NCI-H446 (cell line): ENCODE results near the gene CDKAL1.
A peak's percentile ranks its signal among the peaks of the same experiment; 100 is the strongest.

Experiments
- DNase-seq, 2 experiments: peaks; one replicate each; lab custom pipeline; 2025; lab: John Stamatoyannopoulos, UW

The CDKAL1 gene

DNA sequence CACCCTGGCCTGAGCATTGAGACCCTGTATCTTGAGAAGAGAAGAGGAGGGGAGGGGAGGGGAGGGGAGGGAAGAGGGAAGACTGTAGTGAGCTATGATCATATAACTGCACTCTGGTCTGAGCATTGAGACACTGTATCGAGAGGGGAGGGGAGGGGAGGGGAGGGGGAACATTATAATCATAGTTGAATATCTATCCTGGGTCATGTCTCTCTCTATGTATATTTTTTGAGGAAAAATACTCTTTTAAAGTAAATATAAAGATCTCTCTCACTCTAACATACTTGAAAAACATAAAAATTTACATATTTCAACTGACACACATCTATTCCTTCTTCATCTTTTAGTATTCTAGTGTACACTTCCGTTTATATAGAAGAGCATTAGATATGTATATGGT lies 431.0 kb downstream of the CDKAL1 start:
- DNase-seq = no peak

DNA sequence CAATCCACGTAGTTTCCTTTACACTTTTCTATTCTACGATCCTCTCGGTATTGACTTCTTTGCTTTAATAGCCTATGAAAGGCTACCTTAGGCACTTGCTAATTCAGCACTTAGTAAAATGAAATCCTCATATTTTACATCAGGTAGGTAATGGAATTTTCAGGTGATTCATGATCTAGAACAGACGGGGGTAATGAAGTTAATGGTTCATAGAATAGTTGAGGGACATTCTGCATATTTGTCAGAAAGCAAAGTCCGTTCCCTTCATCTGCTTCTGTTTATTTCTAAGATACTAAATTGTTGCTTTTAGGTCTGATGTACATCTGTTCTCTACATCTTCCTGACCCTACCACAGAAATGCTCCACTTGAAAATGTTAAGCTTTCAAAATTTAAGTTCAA lies 431.7 kb downstream of the CDKAL1 start:
- DNase-seq = no peak

DNA sequence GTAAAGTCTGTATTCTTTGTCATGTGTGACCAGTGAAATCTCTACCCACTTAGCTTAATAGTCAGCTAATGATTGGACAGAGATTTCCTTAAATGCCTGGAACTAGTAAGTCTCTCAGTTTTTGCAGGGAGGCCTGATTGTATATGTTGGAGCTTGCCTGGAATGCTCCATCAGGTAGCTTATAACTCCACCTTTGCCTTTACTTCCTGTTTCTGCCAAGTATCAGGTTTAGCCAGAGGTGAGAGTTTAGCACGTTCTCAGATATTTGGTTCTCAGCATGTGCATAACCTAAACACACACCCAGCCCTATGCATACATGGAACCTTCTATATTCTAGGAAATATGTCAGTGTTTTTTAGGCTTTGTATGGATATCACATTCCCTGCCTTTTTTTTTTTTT lies 435.3 kb downstream of the CDKAL1 start:
- DNase-seq = no peak

DNA sequence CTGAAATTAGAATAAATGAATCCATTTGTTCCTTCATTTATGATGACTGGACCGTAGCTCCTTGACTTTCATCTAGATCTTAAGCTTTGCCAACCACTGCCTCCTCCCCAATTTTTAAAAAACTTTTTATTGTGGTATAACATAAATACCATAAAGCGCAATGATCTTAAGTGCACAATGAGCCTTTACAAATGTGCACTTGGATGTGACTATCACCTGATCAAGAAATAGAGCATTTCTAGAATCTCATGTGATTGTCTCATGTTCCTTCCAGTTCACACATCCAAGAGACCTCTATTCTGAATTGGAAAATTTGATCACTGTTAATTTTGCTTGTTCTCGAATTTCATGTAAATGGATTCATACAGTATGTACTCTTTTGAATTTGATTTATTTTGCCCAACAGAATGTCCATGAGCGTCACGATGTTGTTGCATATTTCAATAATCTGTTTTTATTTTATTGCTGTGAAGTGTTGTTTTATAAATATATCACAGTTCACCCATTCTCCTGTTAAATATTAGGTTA lies 442.2 kb downstream of the CDKAL1 start:
- DNase-seq = no peak

- no peak for DNase-seq
These were observed 443.9 kb downstream of the CDKAL1 start for GRCh38 chr6:20978151-20978614.

- no peak for DNase-seq
These were observed 444.8 kb downstream of the CDKAL1 start for GRCh38 chr6:20979076-20979475.

DNA sequence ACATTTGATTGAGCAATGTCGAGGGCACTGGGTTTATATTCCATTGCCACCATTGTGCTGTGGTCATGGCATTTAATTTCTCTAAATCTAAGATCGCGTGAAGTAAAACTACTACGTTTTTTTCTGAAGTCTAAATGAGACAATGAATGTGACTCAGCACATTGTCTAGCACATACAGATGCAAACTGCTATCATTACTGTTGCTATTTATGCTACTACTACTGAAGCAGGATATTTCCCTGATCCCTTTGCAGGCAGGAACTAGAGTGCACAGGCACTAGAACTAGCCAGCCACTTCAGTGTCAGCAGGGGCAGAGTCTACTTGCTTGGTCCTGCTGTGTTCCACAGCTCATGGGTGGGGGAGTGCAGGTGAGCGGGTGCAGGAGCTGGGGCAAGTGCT lies 449.7 kb downstream of the CDKAL1 start:
- no peak for DNase-seq

DNA sequence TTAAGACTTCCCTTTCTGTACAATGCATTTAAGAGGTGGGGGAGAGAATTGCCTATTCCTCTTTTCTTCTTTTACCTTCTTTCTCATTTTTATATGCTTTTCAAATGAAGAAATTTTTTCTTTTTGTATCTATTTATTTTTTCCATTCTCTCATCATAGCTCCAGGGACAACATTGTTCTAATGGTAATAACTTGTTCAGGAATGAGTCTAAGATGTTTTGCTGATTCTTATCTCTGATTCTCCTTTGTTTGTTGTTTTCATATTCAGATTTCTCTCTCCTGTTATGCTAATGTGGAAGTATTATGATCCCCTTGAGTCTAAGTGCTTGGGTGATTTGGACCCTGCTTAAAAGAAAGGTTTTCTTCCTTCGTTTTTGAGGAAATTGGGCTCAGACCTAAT lies 451.6 kb downstream of the CDKAL1 start:
- no peak for DNase-seq

DNA sequence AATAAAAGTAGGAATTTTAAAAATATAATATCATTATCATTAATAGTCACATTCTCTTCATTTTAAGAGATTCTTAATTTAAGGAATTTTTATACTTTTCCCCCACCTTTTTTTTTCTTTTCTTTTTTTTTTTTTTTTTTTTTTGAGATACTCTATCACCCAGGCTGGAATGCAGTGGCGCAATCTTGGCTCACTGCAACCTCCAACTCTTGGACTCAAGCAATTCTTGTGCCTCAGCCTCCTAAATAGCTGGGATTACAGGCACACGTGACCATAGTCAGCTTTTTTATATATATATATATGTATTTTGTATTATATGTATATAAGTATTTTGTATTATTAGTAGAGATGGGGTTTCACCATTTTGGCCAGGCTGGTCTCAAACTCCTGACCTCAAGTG lies 457.7 kb downstream of the CDKAL1 start:
- no peak for DNase-seq

- no peak for DNase-seq
These were observed 461.8 kb downstream of the CDKAL1 start for GRCh38 chr6:20996099-20996498.

GRCh38 chr6:20997143-20997769 lies 463.0 kb downstream of the CDKAL1 start:
- DNase-seq = no peak

- no peak for DNase-seq
These were observed 463.5 kb downstream of the CDKAL1 start for GRCh38 chr6:20997770-20998147.

DNA sequence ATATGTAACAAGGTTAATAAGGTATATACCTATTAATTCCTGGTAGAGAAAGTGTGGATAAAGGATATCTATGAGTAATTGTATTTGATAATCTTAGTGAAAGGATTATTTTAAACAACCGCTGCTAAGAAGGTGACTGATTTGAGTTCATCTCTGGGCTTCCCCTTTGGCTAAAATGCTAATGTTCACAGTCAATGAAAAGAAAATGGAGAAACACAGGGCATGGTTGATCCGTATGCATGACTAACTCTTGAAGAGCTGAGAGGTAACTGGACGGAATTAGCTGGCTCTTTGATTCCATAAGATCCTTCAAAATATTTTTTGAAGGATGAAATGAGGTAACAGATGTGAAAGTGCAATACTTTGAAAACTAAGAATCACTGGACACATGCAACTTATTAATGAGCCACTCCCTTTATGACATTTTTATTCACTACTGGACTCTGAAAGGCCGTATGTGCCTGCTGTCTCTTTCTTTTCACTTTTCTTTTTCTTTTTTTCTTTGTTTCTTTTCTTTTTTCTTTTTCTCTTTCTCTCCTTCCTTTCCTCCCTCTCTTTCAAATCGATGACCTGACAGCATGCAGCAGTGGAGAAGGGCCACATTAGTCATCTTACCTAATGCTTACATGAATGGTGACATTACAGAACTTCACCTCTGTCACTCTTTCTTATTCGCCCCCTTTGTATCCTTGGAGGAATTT lies 464.6 kb downstream of the CDKAL1 start:
- DNase-seq = no peak

DNA sequence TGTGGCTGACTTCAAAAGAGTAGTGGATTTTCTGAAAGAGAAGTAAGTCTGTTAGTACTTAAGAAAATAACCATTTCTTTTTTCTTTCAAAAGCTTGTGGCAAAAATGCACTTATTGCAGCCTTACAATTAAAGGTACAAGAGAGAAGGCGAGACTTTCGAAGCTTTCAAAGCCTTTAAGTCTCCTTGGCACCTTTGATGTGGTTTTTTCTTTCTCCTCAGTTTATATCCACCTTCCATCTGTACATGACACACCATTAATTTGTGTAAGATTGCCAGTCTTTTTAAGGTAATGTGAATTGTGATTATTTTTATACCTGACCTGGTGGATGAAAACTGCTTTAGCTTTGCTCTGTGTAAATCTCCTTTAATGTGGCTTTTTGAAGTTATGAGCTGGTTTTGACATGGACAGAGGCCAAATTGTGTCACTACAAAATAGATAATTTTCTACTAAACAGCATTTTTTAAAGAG lies 466.1 kb downstream of the CDKAL1 start:
- no peak for DNase-seq

DNA sequence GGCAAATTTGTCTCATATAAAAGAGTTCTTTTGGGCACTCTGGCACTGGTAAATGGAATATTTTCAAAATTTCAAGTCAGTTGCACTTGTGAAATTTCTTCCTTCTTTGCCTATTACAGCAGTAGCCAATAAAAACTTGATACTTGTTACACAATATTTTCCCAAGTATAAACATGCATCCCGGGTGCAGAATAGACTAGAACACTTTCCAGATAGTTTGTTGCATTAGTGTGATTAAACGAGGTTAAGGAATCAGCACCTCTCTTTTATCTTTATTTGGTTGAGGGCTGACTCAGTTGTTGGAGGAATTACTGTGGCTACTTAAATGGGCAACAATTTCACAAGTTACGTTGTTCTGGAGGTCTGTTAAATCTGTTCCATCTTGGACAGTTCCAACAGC lies 467.5 kb downstream of the CDKAL1 start:
- DNase-seq = no peak

DNA sequence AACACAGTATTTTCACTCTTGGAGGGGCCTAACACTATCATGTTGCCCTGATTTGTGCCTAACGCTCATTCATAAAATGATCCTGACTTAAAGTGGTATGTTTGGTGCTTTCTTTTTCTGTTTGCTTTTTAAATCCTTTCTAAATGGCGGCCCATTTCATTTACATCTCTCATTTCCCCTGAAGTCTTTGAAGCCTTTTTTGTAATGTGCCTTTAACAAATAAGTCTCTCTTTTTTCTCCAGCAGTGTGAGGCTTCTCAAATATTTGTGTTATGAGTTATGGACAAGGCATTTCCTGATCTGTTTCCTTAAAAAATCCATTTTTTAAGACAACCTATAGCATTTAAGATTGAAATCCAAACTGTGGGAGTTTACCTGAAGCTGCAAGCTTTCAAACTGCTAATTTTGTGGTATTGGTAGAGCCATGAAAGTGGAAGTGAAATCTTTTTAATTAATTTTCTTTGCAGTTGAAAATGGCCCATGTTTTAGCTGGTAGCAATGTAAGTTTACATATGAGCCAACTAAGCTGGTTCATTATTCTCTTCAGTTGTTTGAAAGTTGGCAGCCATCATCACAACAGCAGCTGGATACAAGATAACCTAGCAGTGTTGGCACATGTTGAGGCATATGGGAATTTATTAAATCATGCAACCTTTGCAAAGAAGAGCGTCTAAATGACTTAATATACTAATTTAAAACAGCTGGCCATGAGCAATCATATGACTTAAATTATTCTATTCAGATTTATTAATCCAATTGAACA lies 469.7 kb downstream of the CDKAL1 start:
- peak; percentile 68 to 81 for DNase-seq

- DNase-seq = peak; percentile 71 to 73
These were observed 471.7 kb downstream of the CDKAL1 start for GRCh38 chr6:21005816-21006570.

- DNase-seq = no peak
These were observed 485.4 kb downstream of the CDKAL1 start for GRCh38 chr6:21019614-21020013.

DNA sequence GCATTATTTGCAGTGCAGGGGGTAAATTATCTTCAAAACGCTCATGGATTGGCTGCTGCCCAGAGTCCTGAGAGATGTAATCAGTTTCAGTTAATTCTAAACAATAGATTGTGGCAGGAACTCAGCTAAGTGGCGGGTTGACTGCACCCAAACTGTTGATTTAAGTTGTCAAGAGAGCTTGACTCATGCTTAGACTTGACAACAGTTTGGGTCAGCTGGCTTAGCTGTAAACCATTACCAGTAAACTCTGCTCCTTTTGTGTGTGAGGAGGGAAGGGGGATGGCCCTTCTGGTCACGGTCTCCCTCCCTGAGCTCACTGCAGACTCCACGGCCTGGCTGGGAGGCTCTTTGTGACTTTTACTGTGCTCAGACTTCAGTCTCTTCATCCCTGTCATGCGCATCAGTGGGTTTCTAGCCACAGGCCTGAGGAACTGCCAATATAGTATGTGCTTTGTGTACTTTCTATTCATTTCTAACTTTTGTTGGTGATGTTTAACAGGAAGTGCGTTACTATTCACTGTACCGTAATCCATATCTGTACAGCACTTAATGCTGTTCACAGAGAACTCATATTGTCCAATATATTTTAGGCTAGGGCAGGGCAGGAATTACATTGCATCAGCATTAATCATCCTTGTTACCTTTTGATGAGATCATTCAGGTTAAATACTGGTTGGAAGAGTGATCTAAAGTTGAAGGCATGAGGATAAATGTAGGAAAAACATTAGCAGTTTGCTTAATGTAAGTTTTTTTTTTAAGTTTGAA lies 488.3 kb downstream of the CDKAL1 start:
- DNase-seq = no peak

GRCh38 chr6:21023210-21023609 lies 489.0 kb downstream of the CDKAL1 start:
- no peak for DNase-seq

- no peak for DNase-seq
These were observed 490.4 kb downstream of the CDKAL1 start for GRCh38 chr6:21024616-21025015.
